ENCODE results near the gene HEPACAM. TPM values are rescaled to one million over a fixed set of nuclear protein-coding genes. Genes with fewer than 3 reads are reported as not detected.

The HEPACAM gene
- total RNA-seq, 1 experiment from 2014 or later = not detected

GRCh38 chr11:124890683-124891372 lies 45.0 kb downstream of the HEPACAM start:
- H2BK15ac ChIP-seq (ENCODE audit: low read depth, low read length) = no peak overlapping the region
- no peak overlapping the region for H4K5ac ChIP-seq (ENCODE audit: insufficient read length, low read depth, low read length)
- no peak overlapping the region for H3K56ac ChIP-seq (ENCODE audit: insufficient read length, low read depth, low read length)
- Mint-ChIP-seq H3K36me3 (ENCODE audit: insufficient read depth in 1 of 3, low read depth in 3 of 3) (no peaks in the 10 kb centered on the region), H3K4me1 (no peaks in the 10 kb centered on the region), H3K4me3 (no peak overlapping the region; a peak in 1 of 5 replicates), H3K27ac (no peak overlapping the region), H3K9me3 (no peaks in the 10 kb centered on the region), H3K27me3 (ENCODE audit: low read depth) (peaks cover 29% of the 10 kb centered on the region)
- no peak overlapping the region for H3K23ac ChIP-seq (ENCODE audit: insufficient read length, low read depth, low read length)
- H3K79me1 ChIP-seq (ENCODE audit: insufficient read depth, low read depth, low read length, poor library complexity, severe bottlenecking) = no peaks in the 10 kb centered on the region
- no peak overlapping the region; the same call in 1 of the 2 replicates for H3K14ac ChIP-seq (ENCODE audit: insufficient read depth, low read length)
- no peaks in the 10 kb centered on the region for H3K9me3 ChIP-seq (ENCODE audit: control insufficient read depth, low read depth, low read length)
- no peaks in the 10 kb centered on the region for H3K79me2 ChIP-seq (ENCODE audit: insufficient read depth, low read length)
- no peak overlapping the region for H3K4me2 ChIP-seq (ENCODE audit: insufficient read depth, insufficient read length, low read length)
- no peak overlapping the region for H3K18ac ChIP-seq (ENCODE audit: insufficient read length, low read depth, low read length)
- no peak overlapping the region for H3K27ac ChIP-seq (ENCODE audit: insufficient read length, low read depth, low read length)
- no peak overlapping the region for H2BK20ac ChIP-seq (ENCODE audit: low read depth, low read length, poor library complexity, severe bottlenecking)
- H3T11ph ChIP-seq (ENCODE audit: low read length) = no peak overlapping the region
- H2BK12ac ChIP-seq (ENCODE audit: insufficient read length, low read depth, low read length) = no peak overlapping the region
- TF ChIP-seq, protein P1, sequence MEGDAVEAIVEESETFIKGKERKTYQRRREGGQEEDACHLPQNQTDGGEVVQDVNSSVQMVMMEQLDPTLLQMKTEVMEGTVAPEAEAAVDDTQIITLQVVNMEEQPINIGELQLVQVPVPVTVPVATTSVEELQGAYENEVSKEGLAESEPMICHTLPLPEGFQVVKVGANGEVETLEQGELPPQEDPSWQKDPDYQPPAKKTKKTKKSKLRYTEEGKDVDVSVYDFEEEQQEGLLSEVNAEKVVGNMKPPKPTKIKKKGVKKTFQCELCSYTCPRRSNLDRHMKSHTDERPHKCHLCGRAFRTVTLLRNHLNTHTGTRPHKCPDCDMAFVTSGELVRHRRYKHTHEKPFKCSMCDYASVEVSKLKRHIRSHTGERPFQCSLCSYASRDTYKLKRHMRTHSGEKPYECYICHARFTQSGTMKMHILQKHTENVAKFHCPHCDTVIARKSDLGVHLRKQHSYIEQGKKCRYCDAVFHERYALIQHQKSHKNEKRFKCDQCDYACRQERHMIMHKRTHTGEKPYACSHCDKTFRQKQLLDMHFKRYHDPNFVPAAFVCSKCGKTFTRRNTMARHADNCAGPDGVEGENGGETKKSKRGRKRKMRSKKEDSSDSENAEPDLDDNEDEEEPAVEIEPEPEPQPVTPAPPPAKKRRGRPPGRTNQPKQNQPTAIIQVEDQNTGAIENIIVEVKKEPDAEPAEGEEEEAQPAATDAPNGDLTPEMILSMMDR (conservative IDR thresholded peaks at IDR 0.05) = no peak
- H3K4me1 ChIP-seq (ENCODE audit: insufficient read depth, low read length) = no peaks in the 10 kb centered on the region
- H3K23me2 ChIP-seq (ENCODE audit: insufficient read length, low read depth, low read length, poor library complexity, severe bottlenecking) = no peaks in the 10 kb centered on the region
- H2AK5ac ChIP-seq (ENCODE audit: insufficient read length, low read length) = no peak overlapping the region
- H3K27me3 ChIP-seq (ENCODE audit: insufficient read depth, low read length) = no peaks in the 10 kb centered on the region; the same call in 1 of the 2 replicates
- H2BK5ac ChIP-seq (ENCODE audit: insufficient read length, low read length) = no peak overlapping the region
- no peak overlapping the region for H2BK120ac ChIP-seq (ENCODE audit: low read depth, low read length, poor library complexity, severe bottlenecking)
- no peak for DNase-seq
- H4K91ac ChIP-seq (ENCODE audit: insufficient read length, low read depth, low read length) = no peak overlapping the region
- no peak overlapping the region for H4K8ac ChIP-seq (replicated peaks; ENCODE audit: insufficient read length, low read depth, low read length)
- H3K4ac ChIP-seq (ENCODE audit: low read depth, low read length) = no peak overlapping the region
- no peaks in the 10 kb centered on the region for H4K20me1 ChIP-seq (ENCODE audit: control insufficient read depth, insufficient read depth, insufficient read length)
- no peak overlapping the region for H3K9ac ChIP-seq (ENCODE audit: extremely low read depth, insufficient read length, low read length)
- no peak overlapping the region for H2AFZ ChIP-seq (ENCODE audit: low read length)
- no CpG with 5 or more reads among the region's 9 CpGs for WGBS (ENCODE audit: extremely low coverage, insufficient read length, low lambda C conversion rate)

Measured in H9 (cell line).